Measurements from ENCODE around the gene HRAS. TPM values are rescaled to one million over a fixed set of nuclear protein-coding genes. Genes with fewer than 3 reads are reported as not detected.
A peak's percentile ranks its signal among the peaks of the same experiment; 100 is the strongest.

HRAS gene
- total and polyA plus RNA-seq, 2 of the 13 experiments (the other 11 are each of a cell fraction or from before 2014, with no cell fraction given): 32.9 to 50.0 TPM

DNA sequence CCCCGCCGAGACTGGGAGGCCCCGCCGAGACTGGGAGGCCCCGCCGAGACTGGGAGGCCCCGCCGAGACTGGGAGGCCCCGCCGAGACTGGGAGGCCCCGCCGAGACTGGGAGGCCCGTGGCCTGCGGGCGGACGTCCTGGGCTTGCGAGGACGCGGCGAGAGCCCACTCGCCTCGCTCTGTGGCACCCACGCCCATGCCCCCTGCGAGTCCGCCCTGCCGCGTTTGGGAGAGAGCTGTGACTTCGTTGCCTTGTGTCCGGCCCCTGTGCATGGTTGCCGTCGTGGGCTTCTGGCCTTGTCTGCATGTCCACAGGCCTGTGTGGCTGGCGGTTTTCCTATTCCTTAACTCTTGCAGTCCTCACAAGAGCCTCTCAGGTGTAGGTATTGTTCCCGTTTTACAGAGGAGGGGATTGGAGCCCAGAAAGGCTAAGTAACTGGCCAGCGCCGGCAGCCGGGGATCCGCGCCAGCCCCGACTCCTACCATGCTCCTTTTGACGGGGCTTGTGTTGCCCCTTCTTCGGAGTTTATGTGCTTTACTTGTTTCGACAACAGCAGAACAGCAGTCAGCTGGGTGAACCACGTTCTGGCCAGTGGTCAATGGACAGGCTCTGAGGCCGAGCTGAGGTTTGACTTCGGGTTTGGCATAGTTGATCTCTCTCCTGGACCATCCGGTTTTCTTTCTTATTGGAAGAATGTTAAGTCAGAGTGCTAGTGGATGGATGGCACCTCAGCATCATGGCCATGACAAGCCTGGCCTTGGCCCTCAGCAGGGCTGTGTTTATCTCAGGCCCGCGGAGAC, 41.6 kb upstream of the HRAS start:
- BruUV-seq (replicated peaks): no TSS peak
- TF ChIP-seq ZNF460 (CRISPR knock-in tag; IDR thresholded peaks at IDR 0.05; ENCODE audit: borderline replicate concordance): no peak
- no peak for TF ChIP-seq ZNF256 (CRISPR knock-in tag; conservative IDR thresholded peaks at IDR 0.05)
- TF ChIP-seq RBFOX2 (IDR thresholded peaks at IDR 0.05; ENCODE audit: low read depth, low read length): peak; percentile 45
- TF ChIP-seq RBM39 (IDR thresholded peaks at IDR 0.05; ENCODE audit: low read depth, low read length, poor library complexity, severe bottlenecking): peak; percentile 68
- TF ChIP-seq SYNCRIP (IDR thresholded peaks at IDR 0.05; ENCODE audit: insufficient read depth, low read depth, low read length): no peak
- TF ChIP-seq HMGA1 (CRISPR knock-in tag; conservative IDR thresholded peaks at IDR 0.05): no peak
- no peak for TF ChIP-seq NFKB2 (CRISPR knock-in tag; IDR thresholded peaks at IDR 0.05; ENCODE audit: borderline replicate concordance)
- TF ChIP-seq MTERF4 (CRISPR knock-in tag; IDR thresholded peaks at IDR 0.05): 0 out of 2 replicates have a peak, but pooled peaks have one; percentile 40
- TF ChIP-seq ZNF775 (CRISPR knock-in tag; IDR thresholded peaks at IDR 0.05; ENCODE audit: borderline replicate concordance): no peak
- TF ChIP-seq, protein P1, sequence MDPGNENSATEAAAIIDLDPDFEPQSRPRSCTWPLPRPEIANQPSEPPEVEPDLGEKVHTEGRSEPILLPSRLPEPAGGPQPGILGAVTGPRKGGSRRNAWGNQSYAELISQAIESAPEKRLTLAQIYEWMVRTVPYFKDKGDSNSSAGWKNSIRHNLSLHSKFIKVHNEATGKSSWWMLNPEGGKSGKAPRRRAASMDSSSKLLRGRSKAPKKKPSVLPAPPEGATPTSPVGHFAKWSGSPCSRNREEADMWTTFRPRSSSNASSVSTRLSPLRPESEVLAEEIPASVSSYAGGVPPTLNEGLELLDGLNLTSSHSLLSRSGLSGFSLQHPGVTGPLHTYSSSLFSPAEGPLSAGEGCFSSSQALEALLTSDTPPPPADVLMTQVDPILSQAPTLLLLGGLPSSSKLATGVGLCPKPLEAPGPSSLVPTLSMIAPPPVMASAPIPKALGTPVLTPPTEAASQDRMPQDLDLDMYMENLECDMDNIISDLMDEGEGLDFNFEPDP (CRISPR knock-in tag; conservative IDR thresholded peaks at IDR 0.05): 0 out of 2 replicates have a peak, but pooled peaks have one; percentile 66
- TF ChIP-seq KDM5B (CRISPR knock-in tag; IDR thresholded peaks at IDR 0.05; ENCODE audit: borderline replicate concordance): peak; percentile 12; the same call in 1 of the 2 replicates
- 0 out of 2 replicates have a peak, but pooled peaks have one; percentile 4 for TF ChIP-seq MEIS2 (CRISPR knock-in tag; IDR thresholded peaks at IDR 0.05)
- TF ChIP-seq ZNF496 (CRISPR knock-in tag; IDR thresholded peaks at IDR 0.05; ENCODE audit: insufficient replicate concordance): no peak
- TF ChIP-seq ZNF564 (CRISPR knock-in tag; IDR thresholded peaks at IDR 0.05): no peak
- no peak for TF ChIP-seq TP53 (CRISPR knock-in tag; conservative IDR thresholded peaks at IDR 0.05)
- TF ChIP-seq NCOA2 (CRISPR knock-in tag; IDR thresholded peaks at IDR 0.05): no peak
- 0 out of 2 replicates have a peak, but pooled peaks have one; percentile 22 for TF ChIP-seq PRDM10 (CRISPR knock-in tag; IDR thresholded peaks at IDR 0.05; ENCODE audit: low read depth)

More for the DNA sequence above, 41.6 kb upstream of the HRAS start:
- CTCF ChIA-PET (ENCODE audit: low intra/inter-chr PET ratio, low total read pairs): no interaction called here
- peak overlapping the region; percentile 80 for H3K27ac ChIP-seq (ENCODE audit: extremely low read length, insufficient read depth, low read length)
- no peak overlapping the region for H2AFZ ChIP-seq (ENCODE audit: low read length)
- H3K79me2 ChIP-seq (ENCODE audit: insufficient read depth, low read length): peaks cover 52% of the 10 kb centered on the region
- H3K36me3 ChIP-seq (replicated peaks in 1 of 2; ENCODE audit: control insufficient read depth in 1 of 2, insufficient read depth in 2 of 2, low read length in 2 of 2): peaks cover 8 to 13% of the 10 kb centered on the region in 2 experiments; a peak in 4 of 5 replicates
- POLR2A ChIA-PET: interaction anchor here (0.7 to 2.5 kb wide), 3 partner anchors 11 to 24 kb away, joined by 3 to 33 read pairs (median 9); no protein-coding TSS in a partner anchor
- intact Hi-C loops (cut with micrococcal nuclease; ENCODE audit: unreplicated experiment): no loop called here
- 2% methylated on average over 23 of the region's 48 CpGs for WGBS (ENCODE audit: low lambda C conversion rate)
- H4K20me1 ChIP-seq (ENCODE audit: insufficient read depth, low read length): peaks cover 43% of the 10 kb centered on the region
- no peaks in the 10 kb centered on the region; a peak in 2 of 5 replicates for H3K27me3 ChIP-seq (ENCODE audit: control insufficient read depth in 1 of 2, insufficient read depth in 2 of 2, low read length in 2 of 2)
- DNase-seq (ENCODE audit: low spot score): no peak
- no peak for FAIRE-seq
- H3K4me1 ChIP-seq (ENCODE audit: insufficient read depth, low read length): peaks cover 57% of the 10 kb centered on the region
- no peak for ATAC-seq
- in situ Hi-C loops (cut with HindIII; ENCODE audit: extremely low pct_ligation_motif_present, low pct_unique_long_range_greater_than_20kb): no loop called here
- H3K4me3 ChIP-seq (replicated peaks in 1 of 3; ENCODE audit: insufficient read depth in 1 of 3, low read depth in 2 of 3, low read length in 3 of 3): peak overlapping the region; percentile 78 to 100 (median 92)
- no peaks in the 10 kb centered on the region for H3K9me3 ChIP-seq (ENCODE audit: low read length)
- peak overlapping the region; percentile 100 for H3K9ac ChIP-seq (ENCODE audit: insufficient read depth, low read depth, low read length)
- peak overlapping the region; percentile 94 for H3K4me2 ChIP-seq (ENCODE audit: low read depth, low read length)
